Activated naive CD8-positive, alpha-beta T cell treated with anti-CD3 and anti-CD28 coated beads for 36 hours (primary cell): ENCODE data around the gene DUX4. TPM values are rescaled to one million over a fixed set of nuclear protein-coding genes. Genes with fewer than 3 reads are reported as not detected.
"Not testable (repeated sequence)": the region's sequence is repeated elsewhere in the genome, so short reads cannot be mapped to it uniquely, and the experiment has no call there.

Source experiments
- DNase-seq: peaks from one replicate; pipeline ENCODE4 v3.0.0; 2021
- H3K27ac Mint-ChIP-seq: one replicate; pipeline ENCODE4 v1.8.0; 2022; ENCODE audit warnings: mild to moderate bottlenecking, moderate library complexity, mixed read lengths
- H3K27me3 Mint-ChIP-seq: one replicate; pipeline ENCODE4 v1.8.0; 2022; ENCODE audit warnings: mild to moderate bottlenecking, mixed read lengths
- H3K36me3 Mint-ChIP-seq: one replicate; pipeline ENCODE4 v1.8.0; 2021; ENCODE audit warnings: mild to moderate bottlenecking, mixed read lengths
- H3K4me1 Mint-ChIP-seq: one replicate; pipeline ENCODE4 v1.8.0; 2021; ENCODE audit warnings: mixed read lengths
- H3K4me3 Mint-ChIP-seq: one replicate; pipeline ENCODE4 v1.8.0; 2022; ENCODE audit warnings: mild to moderate bottlenecking, moderate library complexity, mixed read lengths
- H3K9me3 Mint-ChIP-seq: one replicate; pipeline ENCODE4 v1.8.0; 2022; ENCODE audit warnings: mixed read lengths
- total RNA-seq, 2 experiments: library from RNA; stranded (reverse); gene quantifications; one replicate each; pipeline ENCODE4 v1.2.3, GENCODE V29; 2021

The DUX4 gene
- total RNA-seq: not detected

DNA sequence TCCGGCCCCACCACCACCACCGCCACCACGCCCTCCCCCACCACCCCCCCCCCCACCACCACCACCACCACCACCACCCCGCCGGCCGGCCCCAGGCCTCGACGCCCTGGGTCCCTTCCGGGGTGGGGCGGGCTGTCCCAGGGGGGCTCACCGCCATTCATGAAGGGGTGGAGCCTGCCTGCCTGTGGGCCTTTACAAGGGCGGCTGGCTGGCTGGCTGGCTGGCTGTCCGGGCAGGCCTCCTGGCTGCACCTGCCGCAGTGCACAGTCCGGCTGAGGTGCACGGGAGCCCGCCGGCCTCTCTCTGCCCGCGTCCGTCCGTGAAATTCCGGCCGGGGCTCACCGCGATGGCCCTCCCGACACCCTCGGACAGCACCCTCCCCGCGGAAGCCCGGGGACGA is at the start of gene DUX4:
TSS of gene DUX4 (plus strand) at position 347 of the 400 bp plus-strand sequence. CDS start at position 347, 0 bp downstream.
- not testable (repeated sequence) for H3K9me3 Mint-ChIP-seq, DNase-seq

DNA sequence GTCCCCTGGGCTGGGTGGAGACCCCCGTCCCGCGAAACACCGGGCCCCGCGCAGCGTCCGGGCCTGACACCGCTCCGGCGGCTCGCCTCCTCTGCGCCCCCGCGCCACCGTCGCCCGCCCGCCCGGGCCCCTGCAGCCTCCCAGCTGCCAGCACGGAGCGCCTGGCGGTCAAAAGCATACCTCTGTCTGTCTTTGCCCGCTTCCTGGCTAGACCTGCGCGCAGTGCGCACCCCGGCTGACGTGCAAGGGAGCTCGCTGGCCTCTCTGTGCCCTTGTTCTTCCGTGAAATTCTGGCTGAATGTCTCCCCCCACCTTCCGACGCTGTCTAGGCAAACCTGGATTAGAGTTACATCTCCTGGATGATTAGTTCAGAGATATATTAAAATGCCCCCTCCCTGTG is 1.9 kb downstream of the DUX4 start:
- H3K9me3 Mint-ChIP-seq, DNase-seq, H3K27ac Mint-ChIP-seq, H3K27me3 Mint-ChIP-seq, H3K4me3 Mint-ChIP-seq, H3K36me3 Mint-ChIP-seq, H3K4me1 Mint-ChIP-seq: not testable (repeated sequence)

More for the DNA sequence above, at the start of gene DUX4:
- H3K4me3 Mint-ChIP-seq, H3K36me3 Mint-ChIP-seq, H3K27me3 Mint-ChIP-seq, H3K27ac Mint-ChIP-seq, H3K4me1 Mint-ChIP-seq: not testable (repeated sequence)

DNA sequence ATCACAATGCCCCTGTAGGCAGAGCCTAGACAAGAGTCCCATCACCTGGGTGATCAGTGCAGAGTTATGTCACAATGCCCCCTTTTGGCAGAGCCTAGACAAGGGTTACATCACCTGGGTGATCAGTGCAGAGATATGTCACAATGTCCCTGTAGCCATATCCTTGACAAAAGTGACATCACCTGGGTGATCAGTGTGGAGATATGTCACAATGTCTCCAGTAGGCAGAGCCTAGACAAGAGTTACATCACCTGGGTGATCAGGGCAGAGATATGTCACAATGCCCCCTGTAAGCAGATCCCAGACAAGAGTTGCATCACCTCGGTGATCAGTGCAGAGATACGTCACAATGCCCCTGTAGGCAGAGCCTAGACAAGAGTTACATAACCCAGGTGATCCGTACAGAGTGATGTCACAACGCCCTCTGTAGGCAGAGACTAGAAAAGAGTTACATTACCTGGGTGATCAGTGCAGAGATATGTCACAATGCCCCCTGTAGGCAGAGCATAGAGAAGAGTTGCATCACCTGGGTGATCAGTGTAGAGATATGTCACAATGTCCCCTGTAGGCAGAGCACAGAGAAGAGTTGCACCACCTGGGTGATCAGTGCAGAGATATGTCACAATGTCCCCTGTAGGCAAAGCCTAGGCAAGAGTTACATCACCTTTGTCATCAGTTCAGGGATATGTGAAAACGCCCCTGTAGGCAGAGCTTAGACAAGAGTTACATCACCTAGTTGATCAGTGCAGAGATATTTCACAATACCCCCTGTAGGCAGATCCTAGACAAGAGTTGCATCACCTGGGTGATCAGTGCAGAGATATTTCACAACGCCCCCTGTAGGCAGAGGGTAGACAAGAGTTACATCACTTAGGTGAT is 4.4 kb downstream of the DUX4 start:
- not testable (repeated sequence) for H3K4me1 Mint-ChIP-seq, H3K9me3 Mint-ChIP-seq, H3K4me3 Mint-ChIP-seq, DNase-seq, H3K27me3 Mint-ChIP-seq, H3K27ac Mint-ChIP-seq, H3K36me3 Mint-ChIP-seq

DNA sequence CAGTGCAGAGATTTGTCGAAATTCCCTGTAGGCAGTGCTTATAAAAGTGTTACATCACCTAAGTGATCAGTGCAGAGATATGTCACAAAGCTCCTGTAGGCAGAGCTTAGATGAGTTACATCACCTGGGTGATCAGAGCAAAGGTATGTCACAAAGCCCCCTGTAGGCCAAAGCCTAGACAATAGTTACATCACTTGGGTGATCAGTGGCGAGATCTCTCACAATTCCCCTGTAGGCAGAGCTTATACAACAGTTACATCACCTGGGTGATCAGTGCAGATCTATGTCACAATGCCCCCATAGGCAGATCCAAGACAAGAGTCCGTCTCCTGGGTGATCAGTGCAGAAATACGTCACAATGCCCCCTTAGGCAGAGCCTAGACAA is 5.0 kb downstream of the DUX4 start:
- not testable (repeated sequence) for H3K9me3 Mint-ChIP-seq, H3K27me3 Mint-ChIP-seq, H3K36me3 Mint-ChIP-seq, H3K4me3 Mint-ChIP-seq, DNase-seq, H3K4me1 Mint-ChIP-seq, H3K27ac Mint-ChIP-seq

DNA sequence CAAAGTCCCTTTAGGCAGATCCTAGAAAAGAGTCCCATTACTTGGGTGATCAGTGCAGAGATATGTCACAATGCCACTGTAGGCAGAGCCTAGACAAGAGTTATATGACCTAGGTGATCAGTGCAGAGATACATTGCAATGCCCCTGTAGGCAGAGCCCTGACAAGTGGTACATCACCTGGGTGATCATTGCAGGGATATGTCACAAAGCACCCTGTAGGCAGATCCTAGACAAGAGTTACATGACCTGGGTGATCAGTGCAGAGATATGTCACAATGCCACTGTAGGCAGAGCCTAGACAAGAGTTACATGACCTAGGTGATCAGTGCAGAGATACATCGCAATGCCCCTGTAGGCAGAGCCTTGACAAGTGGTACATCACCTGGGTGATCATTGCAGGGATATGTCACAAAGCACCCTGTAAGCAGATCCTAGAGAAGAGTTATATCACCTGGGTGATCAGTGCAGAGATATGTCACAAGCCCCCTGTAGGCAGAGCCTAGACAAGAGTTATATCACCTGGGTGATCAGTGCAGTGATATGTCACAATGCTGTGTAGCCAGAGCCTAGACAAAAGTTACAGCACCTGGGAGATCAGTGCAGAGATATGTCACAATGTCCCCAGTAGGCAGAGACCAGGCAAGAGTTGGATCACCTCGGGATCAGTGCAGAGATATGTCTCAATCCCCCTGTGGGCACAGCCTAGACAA is 5.6 kb downstream of the DUX4 start:
- not testable (repeated sequence) for H3K27me3 Mint-ChIP-seq, H3K27ac Mint-ChIP-seq, H3K36me3 Mint-ChIP-seq, H3K9me3 Mint-ChIP-seq, H3K4me1 Mint-ChIP-seq, H3K4me3 Mint-ChIP-seq, DNase-seq

DNA sequence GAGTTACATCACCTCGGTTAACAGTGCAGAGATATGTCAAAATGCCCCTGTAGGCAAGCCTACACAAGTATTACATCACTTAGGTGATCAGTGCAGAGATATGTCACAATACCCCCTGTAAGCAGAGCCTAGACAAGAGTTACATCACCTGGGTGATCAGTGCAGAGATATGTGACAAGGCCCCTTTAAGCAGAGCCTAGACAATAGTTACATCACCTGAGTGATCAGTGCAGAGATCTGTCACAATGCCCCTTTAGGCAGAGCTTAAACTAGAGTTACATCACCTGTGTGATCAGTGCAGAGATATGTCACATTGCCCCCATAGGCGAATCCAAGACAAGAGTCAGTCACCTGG is 6.1 kb downstream of the DUX4 start:
- not testable (repeated sequence) for H3K27me3 Mint-ChIP-seq, H3K27ac Mint-ChIP-seq, H3K36me3 Mint-ChIP-seq, H3K4me3 Mint-ChIP-seq, H3K4me1 Mint-ChIP-seq, DNase-seq, H3K9me3 Mint-ChIP-seq

DNA sequence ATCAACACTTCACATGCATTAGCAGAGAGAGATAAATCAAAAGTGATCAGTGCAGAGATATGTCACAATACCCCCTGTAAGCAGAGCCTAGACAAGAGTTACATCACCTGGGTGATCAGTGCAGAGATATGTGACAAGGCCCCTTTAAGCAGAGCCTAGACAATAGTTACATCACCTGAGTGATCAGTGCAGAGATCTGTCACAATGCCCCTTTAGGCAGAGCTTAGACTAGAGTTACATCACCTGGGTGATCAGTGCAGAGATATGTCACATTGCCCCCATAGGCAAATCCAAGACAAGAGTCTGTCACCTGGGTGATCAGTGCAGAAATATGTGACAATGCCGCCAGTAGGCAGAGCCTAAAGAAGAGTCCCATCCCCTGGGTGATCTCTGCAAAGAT is 7.4 kb downstream of the DUX4 start:
- H3K27me3 Mint-ChIP-seq, H3K4me1 Mint-ChIP-seq, H3K4me3 Mint-ChIP-seq, H3K36me3 Mint-ChIP-seq, DNase-seq, H3K9me3 Mint-ChIP-seq, H3K27ac Mint-ChIP-seq: not testable (repeated sequence)

DNA sequence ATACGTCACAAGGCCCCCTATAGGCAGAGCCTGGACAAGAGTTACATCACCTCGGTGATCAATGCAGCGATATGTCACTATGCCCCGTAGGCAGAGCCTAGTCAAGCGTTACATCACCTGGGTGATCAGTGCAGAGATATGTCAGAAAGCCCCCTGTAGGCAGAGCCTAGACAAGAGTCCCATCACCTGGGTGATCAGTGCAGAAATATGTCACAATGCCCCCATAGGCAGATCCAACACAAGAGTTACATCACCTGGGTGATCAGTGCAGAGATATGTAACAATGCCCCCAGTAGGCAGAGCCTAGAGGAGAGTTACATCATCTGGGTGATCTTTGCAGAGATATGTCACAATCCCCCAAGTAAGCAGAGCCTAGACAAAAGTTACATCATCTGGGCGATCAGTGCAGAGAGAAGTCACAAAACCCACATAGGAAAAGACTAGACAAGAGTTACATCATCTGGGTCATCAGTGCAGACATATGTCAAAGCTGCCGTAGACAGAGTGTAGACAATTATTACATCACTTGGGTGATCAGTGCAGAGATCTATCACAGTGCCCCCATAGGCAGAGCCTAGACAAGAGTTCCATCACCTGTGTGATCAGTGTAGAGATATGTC is 8.0 kb downstream of the DUX4 start:
- H3K9me3 Mint-ChIP-seq, H3K4me1 Mint-ChIP-seq, H3K4me3 Mint-ChIP-seq, H3K27ac Mint-ChIP-seq, H3K27me3 Mint-ChIP-seq, H3K36me3 Mint-ChIP-seq, DNase-seq: not testable (repeated sequence)

DNA sequence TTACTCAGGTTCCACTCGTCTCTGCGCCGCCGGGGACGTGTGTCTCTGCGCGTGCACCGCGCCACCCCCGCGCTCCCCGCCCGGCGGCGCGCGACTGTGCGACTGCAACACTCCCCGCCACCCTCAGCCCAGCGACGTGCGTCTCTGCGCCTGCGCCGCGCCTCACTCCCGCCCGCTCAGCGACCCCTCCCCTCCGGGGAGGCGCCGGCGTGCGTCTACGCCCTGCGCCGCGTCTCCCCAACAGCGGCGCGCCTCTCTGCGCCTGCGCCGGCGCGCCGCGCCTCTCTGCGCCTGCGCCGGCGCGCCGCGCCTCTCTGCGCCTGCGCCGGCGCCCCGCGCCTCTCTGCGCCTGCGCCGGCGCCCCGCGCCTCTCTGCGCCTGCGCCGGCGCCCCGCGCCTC is 29.9 kb downstream of the DUX4 start:
- DNase-seq, H3K4me3 Mint-ChIP-seq, H3K27me3 Mint-ChIP-seq, H3K4me1 Mint-ChIP-seq, H3K9me3 Mint-ChIP-seq, H3K36me3 Mint-ChIP-seq, H3K27ac Mint-ChIP-seq: not testable (repeated sequence)

Other genes with a start within 250 kb of the DUX4 start
- 10 to 100 TPM; 60.4 to 63.0 TPM for gene FRG1, start 232.9 kb upstream of the DUX4 start, total RNA-seq
- gene FRG2, start 146.5 kb upstream of the DUX4 start, total RNA-seq: under 1 TPM; 0.12 to 0.14 TPM
- gene DBET, start 109.3 kb upstream of the DUX4 start, total RNA-seq: not detected